Measurements from ENCODE around the gene FRMPD2.

The FRMPD2 gene

GRCh38 chr10:48235501-48235900 is 39.0 kb downstream of the FRMPD2 start:
- DNase-seq (ENCODE audit: low spot score) = no peak
- no peak for TF ChIP-seq CTCF (IDR thresholded peaks at IDR 0.05; ENCODE audit: extremely low read depth, insufficient read depth, missing control alignments)
- in situ Hi-C loops (cut with MboI; ENCODE audit: low pct_unique_long_range_greater_than_20kb, low sequenced_read_pairs, unreplicated experiment) = no loop called here

GRCh38 chr10:48234787-48235186 is 39.7 kb downstream of the FRMPD2 start:
- in situ Hi-C loops (cut with MboI; ENCODE audit: low pct_unique_long_range_greater_than_20kb, low sequenced_read_pairs, unreplicated experiment) = no loop called here
- no peak for DNase-seq (ENCODE audit: low spot score)
- no peak for TF ChIP-seq CTCF (IDR thresholded peaks at IDR 0.05; ENCODE audit: extremely low read depth, insufficient read depth, missing control alignments)

- in situ Hi-C loops (cut with MboI; ENCODE audit: low pct_unique_long_range_greater_than_20kb, low sequenced_read_pairs, unreplicated experiment) = no loop called here
- TF ChIP-seq CTCF (IDR thresholded peaks at IDR 0.05; ENCODE audit: extremely low read depth, insufficient read depth, missing control alignments) = no peak
- DNase-seq (ENCODE audit: low spot score) = no peak
Measured at GRCh38 chr10:48234295-48234694, 40.2 kb downstream of the FRMPD2 start.

DNA sequence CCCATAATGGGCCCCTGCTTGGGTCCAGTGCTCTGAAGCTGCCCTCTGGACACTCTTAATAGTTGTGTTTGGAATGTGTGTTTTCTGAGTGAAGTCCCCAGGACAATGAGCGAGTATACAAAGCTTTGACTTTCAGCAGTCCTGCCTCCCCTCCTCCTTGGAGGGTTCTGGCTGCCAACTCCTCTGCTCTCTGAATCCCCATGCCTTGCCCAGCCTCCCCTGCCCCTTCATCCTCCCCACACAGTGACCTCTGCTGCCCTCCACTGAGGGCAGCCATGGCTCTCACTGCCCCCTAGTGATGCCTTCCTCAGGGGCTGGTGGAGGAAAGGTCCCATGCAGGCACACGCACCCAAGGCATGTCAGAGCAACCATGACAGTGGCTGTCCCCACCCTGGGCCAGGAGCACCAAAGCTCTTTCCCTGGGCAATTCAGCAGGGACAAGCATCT is 40.9 kb downstream of the FRMPD2 start:
- TF ChIP-seq CTCF (IDR thresholded peaks at IDR 0.05; ENCODE audit: extremely low read depth, insufficient read depth, missing control alignments) = no peak
- in situ Hi-C loops (cut with MboI; ENCODE audit: low pct_unique_long_range_greater_than_20kb, low sequenced_read_pairs, unreplicated experiment) = no loop called here
- DNase-seq (ENCODE audit: low spot score) = no peak

GRCh38 chr10:48232717-48233447 is 41.6 kb downstream of the FRMPD2 start:
- DNase-seq (ENCODE audit: low spot score) = no peak
- no peak for TF ChIP-seq CTCF (IDR thresholded peaks at IDR 0.05; ENCODE audit: extremely low read depth, insufficient read depth, missing control alignments)
- in situ Hi-C loops (cut with MboI; ENCODE audit: low pct_unique_long_range_greater_than_20kb, low sequenced_read_pairs, unreplicated experiment) = no loop called here

DNA sequence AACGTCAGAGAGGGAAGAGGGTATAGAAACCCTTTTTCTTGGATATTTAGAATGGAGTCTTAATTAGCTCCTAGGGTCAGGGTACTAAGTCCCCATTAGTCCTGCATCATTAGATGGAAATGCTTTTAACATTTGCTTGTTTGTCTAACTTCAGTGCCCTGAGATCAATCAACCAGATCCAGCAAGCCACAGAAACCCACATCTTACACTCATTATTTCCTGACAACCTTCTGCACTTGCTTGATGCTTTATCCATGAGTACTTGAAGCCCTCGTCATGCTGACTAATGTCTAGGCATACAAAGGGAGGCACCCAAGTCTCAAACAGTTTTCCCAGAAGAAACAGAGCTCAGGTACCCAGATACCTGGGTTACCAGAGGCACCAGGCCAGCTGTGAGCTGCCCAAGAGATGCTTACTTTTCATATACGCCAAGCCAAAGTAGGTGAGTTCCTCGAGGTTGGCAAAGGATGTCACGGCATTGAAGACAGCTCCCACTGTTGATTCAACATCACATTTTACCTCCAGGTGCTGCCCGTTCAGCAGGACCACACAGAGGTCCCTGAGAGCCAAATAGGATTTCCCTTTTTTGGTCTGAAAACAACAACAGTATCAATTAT is 42.7 kb downstream of the FRMPD2 start:
- TF ChIP-seq CTCF (IDR thresholded peaks at IDR 0.05; ENCODE audit: extremely low read depth, insufficient read depth, missing control alignments) = no peak
- peak; percentile 19 for DNase-seq (ENCODE audit: low spot score)
- in situ Hi-C loops (cut with MboI; ENCODE audit: low pct_unique_long_range_greater_than_20kb, low sequenced_read_pairs, unreplicated experiment) = no loop called here

All from GM13977 (cell line).